ENCODE measurements around the gene PAQR7. TPM values are rescaled to one million over a fixed set of nuclear protein-coding genes. Genes with fewer than 3 reads are reported as not detected.

The PAQR7 gene
- total and polyA plus RNA-seq, 2 donors, result 10.4 to 13.4 TPM

GRCh38 chr1:25875856-25876692 lies 566 bp upstream of the PAQR7 start:
- 23% methylated on average over 32 of the region's 32 CpGs for WGBS
- H3K27ac ChIP-seq (ENCODE audit: low read depth), result peak overlapping the region; percentile 92
- H3K4me3 ChIP-seq (ENCODE audit: low read depth, low read length), result peak overlapping the region; percentile 63
- no peaks in the 10 kb centered on the region for H3K36me3 ChIP-seq (ENCODE audit: insufficient read depth)
- no peaks in the 10 kb centered on the region for H3K4me1 ChIP-seq (ENCODE audit: insufficient read depth)
- DNase-seq (ENCODE audit: extremely low spot score), result no peak

- Histone ChIP-seq H3K36me3 (ENCODE audit: insufficient read depth) (no peaks in the 10 kb centered on the region), H3K4me3 (ENCODE audit: low read depth, low read length) (peak overlapping the region; percentile 63), H3K4me1 (ENCODE audit: insufficient read depth) (no peaks in the 10 kb centered on the region), H3K27ac (ENCODE audit: low read depth) (peak overlapping the region; percentile 92)
- 39% methylated on average over 8 of the region's 8 CpGs for WGBS
- no peak for DNase-seq (ENCODE audit: extremely low spot score)
These were observed 814 bp downstream of the PAQR7 start for GRCh38 chr1:25874635-25875153.

- no peak for DNase-seq (ENCODE audit: extremely low spot score)
- Histone ChIP-seq H3K27ac (ENCODE audit: low read depth) (no peak overlapping the region), H3K36me3 (ENCODE audit: insufficient read depth) (no peaks in the 10 kb centered on the region), H3K4me1 (ENCODE audit: insufficient read depth) (no peaks in the 10 kb centered on the region), H3K4me3 (ENCODE audit: low read depth, low read length) (no peak overlapping the region)
- WGBS, result 95% methylated on average over 3 of the region's 3 CpGs
These were observed 1.3 kb downstream of the PAQR7 start for GRCh38 chr1:25874209-25874608.

GRCh38 chr1:25873120-25873519 lies 2.4 kb downstream of the PAQR7 start:
- WGBS, result 77% methylated on average over 3 of the region's 3 CpGs
- H3K4me3 ChIP-seq (ENCODE audit: low read depth, low read length), result no peak overlapping the region
- no peaks in the 10 kb centered on the region for H3K36me3 ChIP-seq (ENCODE audit: insufficient read depth)
- H3K27ac ChIP-seq (ENCODE audit: low read depth), result no peak overlapping the region
- H3K4me1 ChIP-seq (ENCODE audit: insufficient read depth), result no peaks in the 10 kb centered on the region
- no peak for DNase-seq (ENCODE audit: extremely low spot score)

- DNase-seq (ENCODE audit: extremely low spot score), result no peak
- WGBS, result 72% methylated on average over 2 of the region's 2 CpGs
- Histone ChIP-seq H3K27ac (ENCODE audit: low read depth) (no peak overlapping the region), H3K36me3 (ENCODE audit: insufficient read depth) (no peaks in the 10 kb centered on the region), H3K4me1 (ENCODE audit: insufficient read depth) (no peaks in the 10 kb centered on the region), H3K4me3 (ENCODE audit: low read depth, low read length) (no peak overlapping the region)
These were observed 2.8 kb downstream of the PAQR7 start for GRCh38 chr1:25872713-25873112.

- Histone ChIP-seq H3K4me3 (ENCODE audit: low read depth, low read length) (no peak overlapping the region), H3K36me3 (ENCODE audit: insufficient read depth) (no peaks in the 10 kb centered on the region), H3K27ac (ENCODE audit: low read depth) (no peak overlapping the region), H3K4me1 (ENCODE audit: insufficient read depth) (no peaks in the 10 kb centered on the region)
- DNase-seq (ENCODE audit: extremely low spot score), result no peak
- WGBS, result 82% methylated on average over 9 of the region's 9 CpGs
These were observed 3.6 kb downstream of the PAQR7 start for GRCh38 chr1:25871704-25872494.

GRCh38 chr1:25871086-25871703 lies 4.3 kb downstream of the PAQR7 start:
- H3K4me1 ChIP-seq (ENCODE audit: insufficient read depth), result no peaks in the 10 kb centered on the region
- no peak for DNase-seq (ENCODE audit: extremely low spot score)
- WGBS, result 45% methylated on average over 5 of the region's 5 CpGs

GRCh38 chr1:25870614-25871013 lies 4.9 kb downstream of the PAQR7 start:
- Histone ChIP-seq H3K27ac (ENCODE audit: low read depth) (no peak overlapping the region), H3K4me1 (ENCODE audit: insufficient read depth) (no peaks in the 10 kb centered on the region), H3K4me3 (ENCODE audit: low read depth, low read length) (no peak overlapping the region), H3K36me3 (ENCODE audit: insufficient read depth) (no peaks in the 10 kb centered on the region)
- WGBS, result 80% methylated on average over 1 of the region's 1 CpG
- DNase-seq (ENCODE audit: extremely low spot score), result no peak

More at GRCh38 chr1:25871086-25871703, 4.3 kb downstream of the PAQR7 start:
- H3K27ac ChIP-seq (ENCODE audit: low read depth), result no peak overlapping the region
- H3K4me3 ChIP-seq (ENCODE audit: low read depth, low read length), result no peak overlapping the region
- H3K36me3 ChIP-seq (ENCODE audit: insufficient read depth), result no peaks in the 10 kb centered on the region

- Histone ChIP-seq H3K4me3 (ENCODE audit: low read depth, low read length) (no peak overlapping the region), H3K4me1 (ENCODE audit: insufficient read depth) (no peaks in the 10 kb centered on the region), H3K27ac (ENCODE audit: low read depth) (no peak overlapping the region), H3K36me3 (ENCODE audit: insufficient read depth) (no peaks in the 10 kb centered on the region)
- 79% methylated on average over 6 of the region's 6 CpGs for WGBS
- DNase-seq (ENCODE audit: extremely low spot score), result no peak
These were observed 5.5 kb downstream of the PAQR7 start for GRCh38 chr1:25869909-25870606.

- WGBS, result 69% methylated on average over 9 of the region's 9 CpGs
- Histone ChIP-seq H3K4me1 (ENCODE audit: insufficient read depth) (no peaks in the 10 kb centered on the region), H3K27ac (ENCODE audit: low read depth) (no peak overlapping the region), H3K4me3 (ENCODE audit: low read depth, low read length) (no peak overlapping the region), H3K36me3 (ENCODE audit: insufficient read depth) (no peaks in the 10 kb centered on the region)
- no peak for DNase-seq (ENCODE audit: extremely low spot score)
These were observed 8.1 kb downstream of the PAQR7 start for GRCh38 chr1:25867210-25867991.

- Histone ChIP-seq H3K27ac (ENCODE audit: low read depth) (no peak overlapping the region), H3K36me3 (ENCODE audit: insufficient read depth) (no peaks in the 10 kb centered on the region)
- no peak for DNase-seq (ENCODE audit: extremely low spot score)
These were observed 9.2 kb downstream of the PAQR7 start for GRCh38 chr1:25866288-25866687.

GRCh38 chr1:25864434-25864833 lies 11.1 kb downstream of the PAQR7 start:
- no peak for DNase-seq (ENCODE audit: extremely low spot score)
- Histone ChIP-seq H3K27ac (ENCODE audit: low read depth) (no peak overlapping the region), H3K4me1 (ENCODE audit: insufficient read depth) (no peaks in the 10 kb centered on the region), H3K4me3 (ENCODE audit: low read depth, low read length) (no peak overlapping the region), H3K36me3 (ENCODE audit: insufficient read depth) (no peaks in the 10 kb centered on the region)
- WGBS, result 87% methylated on average over 3 of the region's 3 CpGs

More at GRCh38 chr1:25866288-25866687, 9.2 kb downstream of the PAQR7 start:
- H3K4me1 ChIP-seq (ENCODE audit: insufficient read depth), result no peaks in the 10 kb centered on the region
- WGBS, result 76% methylated on average over 1 of the region's 1 CpG
- H3K4me3 ChIP-seq (ENCODE audit: low read depth, low read length), result no peak overlapping the region
